HG03025 (cell line): ENCODE results near the gene AIPL1.

Source experiments
- ATAC-seq: cut with Tn5 transposase; IDR thresholded peaks from one replicate; pipeline ENCODE4 v1.9.1; 2021; ENCODE audit warnings: mild to moderate bottlenecking, moderate library complexity; ENCODE audit not compliant: unreplicated experiment, low FRiP score

Gene AIPL1

DNA sequence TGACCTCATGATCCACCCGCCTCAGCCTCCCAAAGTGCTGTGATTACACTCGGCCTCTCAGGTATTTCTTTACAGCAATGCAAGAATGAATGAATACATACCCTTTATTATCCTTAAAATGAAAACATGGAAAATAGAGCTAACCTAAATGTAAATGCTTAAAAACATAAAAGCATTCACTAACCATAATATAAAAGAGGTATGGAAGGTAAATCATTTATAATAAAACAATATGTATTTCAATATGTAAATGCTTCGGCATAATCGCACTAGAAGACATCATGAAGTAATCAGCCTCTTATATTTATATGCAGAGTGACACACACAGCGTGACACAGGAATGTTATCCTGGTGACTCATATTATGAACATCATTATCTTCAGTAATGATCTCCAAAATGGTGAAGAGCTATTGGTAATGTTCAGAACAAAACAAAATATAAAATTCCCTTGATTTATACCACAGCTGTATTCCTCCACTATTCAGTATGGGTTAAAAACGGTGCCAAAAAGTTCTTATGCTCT, 53.9 kb downstream of the AIPL1 start:
- ATAC-seq, result no peak

DNA sequence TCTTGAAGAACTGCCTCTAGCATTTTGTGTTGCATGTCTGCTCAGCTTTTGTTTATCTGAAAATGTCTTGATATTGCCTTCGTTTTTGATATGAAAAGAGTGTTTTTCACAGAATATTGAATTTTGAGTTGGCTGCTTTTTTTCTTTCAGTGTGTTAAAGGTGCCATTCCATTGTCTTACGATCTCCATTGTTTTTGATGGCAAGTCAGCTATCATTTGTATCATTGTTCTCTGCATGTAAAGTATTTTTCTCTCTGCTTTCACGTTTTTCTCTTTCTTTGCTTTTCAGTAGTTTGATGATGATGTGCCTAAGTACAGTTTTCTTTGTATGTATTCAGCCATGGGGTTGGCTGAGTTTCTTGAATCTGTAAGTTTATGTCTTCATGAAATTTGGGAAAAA, 57.0 kb downstream of the AIPL1 start:
- no peak for ATAC-seq

DNA sequence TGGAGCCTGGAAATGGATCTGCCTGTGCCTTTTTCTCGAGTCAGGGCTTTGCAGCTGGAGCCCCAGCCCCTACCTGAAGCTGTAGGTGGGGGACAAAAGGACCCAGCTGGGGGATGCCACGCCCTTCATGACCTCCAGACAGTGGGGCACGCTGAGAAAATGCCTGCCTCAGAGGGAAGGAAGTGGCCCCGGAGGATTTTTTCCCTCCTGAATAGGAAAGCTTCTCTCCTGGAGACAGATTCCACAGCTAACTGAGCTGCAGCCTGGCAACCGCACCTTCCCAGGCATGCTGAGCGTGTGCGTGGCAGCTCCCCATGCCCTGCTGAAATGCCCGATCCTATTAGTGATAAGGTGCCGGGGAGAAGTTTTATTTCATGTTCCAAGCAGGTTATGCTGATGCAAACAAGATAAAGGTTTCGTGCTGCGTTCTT, 58.0 kb downstream of the AIPL1 start:
- ATAC-seq, result no peak

DNA sequence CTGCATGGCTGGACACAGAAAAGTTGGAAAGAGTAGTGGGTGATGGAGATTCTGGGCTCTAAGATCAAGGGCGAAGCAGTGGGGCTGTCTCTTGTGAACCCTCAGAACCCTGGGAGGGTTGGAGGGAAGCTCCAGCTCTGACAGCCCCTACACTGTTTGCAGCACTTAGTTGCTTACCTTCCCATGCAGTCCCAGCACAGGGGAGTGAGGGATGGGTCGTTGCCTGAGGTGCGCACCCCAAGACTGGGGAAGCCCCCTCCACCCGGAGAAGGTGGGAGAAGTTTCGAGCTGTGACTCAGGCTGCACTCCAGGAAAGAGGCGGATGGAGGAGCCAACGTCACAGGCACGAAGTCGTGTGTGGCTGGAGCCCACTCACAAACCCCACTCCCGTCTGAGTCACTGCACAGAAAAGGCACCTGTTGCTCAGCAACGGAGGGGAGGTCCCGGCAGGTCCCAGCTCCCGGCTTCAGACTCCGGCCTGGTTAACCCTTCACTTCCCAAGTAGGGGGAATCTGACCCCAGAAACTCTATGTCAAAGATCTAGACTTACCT, 60.1 kb downstream of the AIPL1 start:
- no peak for ATAC-seq

DNA sequence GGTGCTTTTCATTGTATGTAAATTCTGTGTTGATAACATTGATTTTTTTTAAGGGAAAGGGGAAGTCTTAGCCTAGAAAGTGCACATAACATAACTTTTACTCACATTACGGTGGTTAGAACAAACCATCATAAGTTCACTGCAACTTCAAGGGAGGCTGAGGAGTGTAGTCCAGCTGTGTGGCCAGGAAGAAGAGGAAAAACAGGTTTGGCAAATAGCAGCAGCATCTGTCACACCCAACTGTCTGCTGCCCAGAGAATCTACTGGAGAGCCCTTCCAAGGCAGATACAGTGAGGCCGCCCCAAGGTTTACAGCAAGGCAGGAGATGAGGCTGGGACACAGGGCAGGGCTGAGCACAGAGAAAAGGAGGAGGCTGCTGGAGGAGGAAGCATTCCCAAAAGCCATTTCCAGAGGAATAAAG, 60.6 kb downstream of the AIPL1 start:
- ATAC-seq, result no peak
